Islet of Langerhans (tissue), 1 donor: Measurements from ENCODE around the gene CDYL2.
"Not testable (repeated sequence)": the region's sequence is repeated elsewhere in the genome, so short reads cannot be mapped to it uniquely, and the experiment has no call there.

Source experiments
- FAIRE-seq: peaks from one replicate; lab custom pipeline; 2011; peaks lifted over from hg19 to GRCh38; lab: Jason Lieb, UNC

The CDYL2 gene

DNA sequence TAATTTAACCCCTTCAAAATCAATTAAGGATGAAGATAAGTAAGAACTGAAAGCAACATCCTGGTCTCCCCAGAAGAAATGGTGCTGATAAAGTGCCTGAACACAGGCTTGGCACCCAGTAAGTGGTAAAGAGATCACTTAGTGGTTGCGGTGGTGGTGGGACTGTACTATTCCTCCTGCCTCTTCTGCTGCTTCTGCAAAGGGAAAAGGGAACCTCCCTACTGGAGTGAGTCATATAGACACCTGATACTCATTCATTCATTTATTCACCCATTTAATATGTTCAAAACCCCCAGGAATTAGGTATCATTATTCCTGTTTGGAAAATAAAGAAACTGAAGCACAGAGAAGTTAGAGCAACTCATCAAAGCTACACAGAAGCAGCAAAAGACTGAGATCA is 60.6 kb downstream of the CDYL2 start:
- FAIRE-seq = no peak

DNA sequence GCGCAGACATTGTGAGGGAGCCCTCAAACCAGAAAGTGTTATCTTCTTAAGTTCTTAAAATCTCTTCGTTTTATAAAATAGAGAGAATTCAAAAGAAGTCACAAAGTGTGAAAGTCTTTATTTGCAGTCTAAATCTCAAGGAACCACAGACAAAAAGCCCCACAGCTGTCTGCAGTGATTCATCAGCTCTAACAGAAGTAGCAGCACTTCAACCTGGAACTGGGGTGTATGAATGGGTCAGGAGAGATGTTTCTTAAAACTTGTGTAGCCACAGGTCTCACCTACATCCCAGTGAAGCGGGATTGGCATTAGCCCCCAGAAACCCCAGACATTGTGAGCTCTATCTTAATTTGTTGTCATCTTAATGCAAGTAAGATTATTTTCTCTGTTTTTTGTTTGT is 61.1 kb downstream of the CDYL2 start:
- no peak for FAIRE-seq

DNA sequence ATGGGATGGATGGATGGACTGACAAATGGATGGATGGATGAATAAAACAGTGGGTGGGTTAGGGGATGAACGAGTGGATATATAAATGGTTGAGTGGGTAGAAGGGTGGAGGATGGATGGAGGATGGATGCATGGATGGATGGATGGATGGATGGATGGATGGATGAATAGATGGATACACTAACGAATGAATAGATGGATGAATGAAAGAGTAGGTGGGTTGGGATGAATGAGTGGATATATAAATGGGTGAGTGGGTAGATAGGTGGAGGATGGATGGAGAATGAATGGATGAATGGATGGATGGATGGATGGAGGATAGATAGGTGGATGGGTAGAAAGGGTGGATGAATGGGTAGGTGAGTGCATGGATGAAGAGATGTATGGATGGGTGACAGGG is 62.1 kb downstream of the CDYL2 start:
- no peak for FAIRE-seq

DNA sequence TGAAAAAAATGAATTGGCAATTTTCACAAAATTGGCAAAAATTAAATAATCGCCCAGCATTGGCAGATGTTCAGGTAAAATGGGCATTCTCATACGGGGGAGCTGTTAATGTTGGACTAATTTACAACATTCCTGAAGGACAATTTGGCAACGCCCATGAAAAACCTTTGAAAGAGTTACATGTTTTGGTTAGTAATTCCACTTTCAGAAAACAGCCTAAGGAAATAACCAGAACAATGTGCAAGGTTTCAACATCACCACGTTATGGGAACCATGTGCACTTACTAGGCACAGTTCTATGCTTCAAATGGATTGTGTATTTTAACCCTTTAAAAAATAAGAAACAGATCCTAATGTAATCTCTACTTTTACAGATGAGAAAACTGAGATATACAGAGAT is 62.7 kb downstream of the CDYL2 start:
- FAIRE-seq = no peak

DNA sequence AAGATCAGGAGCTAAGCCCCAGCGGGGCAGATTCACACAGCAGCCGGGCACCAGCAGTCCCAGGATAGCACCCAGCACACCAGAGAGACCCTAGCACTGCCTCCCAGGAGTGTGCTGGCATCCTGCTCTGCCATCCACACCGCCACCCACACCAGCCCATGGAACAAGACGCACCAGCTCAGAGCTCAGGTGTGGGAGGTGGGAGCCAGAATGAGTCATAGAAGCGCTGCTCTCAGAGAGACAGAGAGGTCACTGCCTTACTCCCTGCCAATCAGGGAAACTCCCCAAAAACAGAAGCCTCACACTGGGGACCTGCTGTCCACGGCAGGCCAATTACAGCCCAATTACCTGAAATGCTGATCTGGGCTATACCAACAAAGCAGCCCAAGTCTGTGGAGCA is 64.9 kb downstream of the CDYL2 start:
- no peak for FAIRE-seq

DNA sequence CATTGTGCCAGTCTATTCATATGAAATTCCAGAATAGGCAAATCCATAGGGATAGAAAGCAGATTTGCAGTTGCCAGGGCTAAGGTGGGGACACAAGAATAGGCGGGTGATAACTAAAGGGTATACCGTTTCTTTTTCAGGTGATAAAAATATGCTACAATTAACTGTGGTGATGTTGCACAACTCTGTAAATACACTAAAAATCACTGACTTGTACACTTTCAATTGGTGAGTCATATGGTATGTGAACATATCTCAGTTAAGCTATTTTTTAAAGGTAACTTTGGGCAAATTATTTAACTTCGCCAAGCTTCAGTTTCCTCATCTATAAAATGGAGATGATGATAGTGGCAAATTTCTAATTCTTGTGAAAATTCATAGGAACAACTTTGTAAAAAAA is 65.9 kb downstream of the CDYL2 start:
- FAIRE-seq = no peak

DNA sequence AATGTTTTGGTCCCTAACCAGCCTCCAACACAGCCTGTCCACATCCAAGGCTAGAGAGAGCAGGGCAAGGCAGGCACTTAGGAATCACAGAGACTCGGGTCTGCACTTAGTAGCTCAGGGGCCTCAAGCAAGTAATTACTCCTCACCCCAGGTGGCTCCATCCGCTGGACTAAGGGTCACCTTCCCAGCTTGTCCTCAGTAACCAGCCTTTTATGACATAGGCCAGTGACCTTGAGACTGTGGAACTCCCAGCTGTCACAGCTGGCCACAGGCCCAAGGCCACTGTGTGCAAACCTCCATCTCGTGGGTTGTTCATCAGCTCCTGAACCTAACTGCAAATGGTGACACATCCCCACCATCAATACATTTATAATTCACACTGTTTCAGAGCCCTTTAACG is 68.6 kb downstream of the CDYL2 start:
- FAIRE-seq = no peak

DNA sequence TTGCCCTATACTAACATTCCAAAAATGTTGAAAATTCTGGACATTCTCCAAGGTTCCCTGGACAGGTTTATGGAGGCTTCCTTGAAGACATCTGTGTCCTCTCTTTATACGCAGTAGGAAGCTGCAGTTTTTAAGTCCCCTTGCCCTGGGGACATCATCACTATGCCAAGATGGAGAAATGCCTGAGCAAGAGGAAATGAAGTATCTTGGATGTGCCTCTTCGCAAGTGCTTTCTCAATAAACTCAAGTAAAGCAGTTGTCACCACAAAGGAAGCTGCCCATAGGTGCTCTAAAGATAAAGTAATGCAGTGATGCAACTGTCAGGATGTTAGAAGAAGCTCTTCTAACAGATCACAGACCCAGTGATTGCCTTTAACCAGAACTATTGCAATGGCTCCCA is 71.0 kb downstream of the CDYL2 start:
- FAIRE-seq = no peak

DNA sequence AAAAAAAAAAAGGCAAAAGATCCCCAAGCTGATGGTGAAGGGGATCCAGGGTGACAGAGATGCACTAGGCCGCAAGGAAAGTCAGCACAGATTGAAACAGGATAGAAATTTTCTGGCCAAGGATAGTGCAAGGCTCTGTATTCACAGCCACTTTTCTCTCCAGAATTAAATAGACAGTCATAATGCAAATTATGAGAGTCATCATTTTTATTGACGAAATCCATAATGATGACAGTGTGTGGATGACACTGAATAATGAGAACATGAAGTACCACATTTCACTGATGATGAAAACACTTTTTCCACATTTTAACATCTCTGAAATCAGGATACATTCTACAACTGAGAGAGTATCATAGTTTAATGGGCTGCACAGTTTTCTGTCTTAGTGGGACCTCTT is 72.5 kb downstream of the CDYL2 start:
- no peak for FAIRE-seq

DNA sequence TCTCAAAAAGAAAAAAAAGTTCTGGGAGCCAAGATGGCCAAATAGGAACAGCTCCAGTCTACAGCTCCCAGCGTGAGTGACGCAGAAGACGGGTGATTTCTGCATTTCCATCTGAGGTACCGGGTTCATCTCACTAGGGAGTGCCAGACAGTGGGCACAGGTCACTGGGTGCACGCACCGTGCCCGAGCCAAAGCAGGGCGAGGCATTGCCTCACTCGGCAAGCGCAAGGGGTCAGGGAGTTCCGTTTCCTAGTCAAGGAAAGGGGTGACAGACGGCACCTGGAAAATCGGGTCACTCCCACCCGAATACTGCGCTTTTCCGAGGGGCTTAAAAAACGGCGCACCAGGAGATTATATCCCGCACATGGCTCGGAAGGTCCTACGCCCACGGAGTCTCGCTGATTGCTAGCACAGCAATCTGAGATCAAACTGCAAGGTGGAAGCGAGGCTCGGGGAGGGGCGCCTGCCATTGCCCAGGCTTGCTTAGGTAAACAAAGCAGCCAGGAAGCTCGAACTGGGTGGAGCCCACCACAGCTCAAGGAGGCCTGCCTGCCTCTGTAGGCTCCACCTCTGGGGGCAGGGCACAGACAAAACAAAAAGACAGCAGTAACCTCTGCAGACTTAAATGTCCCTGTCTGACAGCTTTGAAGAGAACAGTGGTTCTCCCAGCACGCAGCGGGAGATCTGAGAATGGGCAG is 77.2 kb downstream of the CDYL2 start:
- FAIRE-seq = not testable (repeated sequence)

DNA sequence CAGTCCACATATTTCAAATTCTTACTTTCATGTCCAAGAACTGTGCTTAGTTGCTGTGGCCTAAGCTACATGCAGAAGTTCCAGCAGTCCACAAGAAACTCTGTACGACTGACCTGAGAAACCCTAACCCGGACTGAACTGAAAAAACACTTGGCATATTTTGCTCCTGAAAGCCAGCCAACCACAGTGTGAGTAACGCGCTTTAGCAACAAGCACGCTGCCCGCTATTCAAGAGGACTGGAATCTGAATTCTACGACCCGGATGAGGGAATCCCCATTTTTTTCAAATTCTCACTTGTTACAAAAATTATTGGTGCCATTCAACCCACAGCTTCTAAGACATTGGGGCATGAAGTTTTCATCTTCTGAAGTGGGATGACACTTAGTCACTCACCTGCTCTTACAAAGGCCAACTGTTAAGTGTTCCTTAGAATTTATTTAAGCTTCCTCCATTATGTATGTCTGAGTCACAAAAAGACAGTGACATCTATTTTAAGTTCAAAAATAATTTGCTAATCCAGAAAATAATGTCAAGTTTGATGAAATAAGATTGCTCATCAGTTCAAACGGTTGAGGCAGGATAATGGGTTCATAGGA is 78.7 kb downstream of the CDYL2 start:
- no peak for FAIRE-seq

DNA sequence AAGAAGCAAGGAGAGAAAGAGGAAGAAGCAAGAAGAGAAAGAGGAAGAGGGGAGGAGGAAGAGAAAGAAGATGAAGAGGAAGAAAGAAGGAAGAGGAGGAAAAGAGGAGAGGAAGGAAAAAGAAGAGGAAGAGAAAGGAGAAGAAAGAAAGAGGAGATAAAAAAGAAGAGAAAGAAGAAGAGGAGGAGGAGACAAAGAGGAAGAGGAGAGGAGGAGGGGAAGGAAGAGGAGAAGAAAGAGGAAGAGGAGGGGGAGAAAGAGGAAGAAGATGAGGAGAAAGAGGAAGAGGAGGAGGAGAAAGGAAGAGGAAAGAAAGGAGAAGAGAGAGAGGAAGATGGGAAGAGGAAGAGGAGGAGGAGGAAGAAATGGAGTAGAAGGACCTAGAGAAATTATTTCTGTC is 80.4 kb downstream of the CDYL2 start:
- FAIRE-seq = no peak

DNA sequence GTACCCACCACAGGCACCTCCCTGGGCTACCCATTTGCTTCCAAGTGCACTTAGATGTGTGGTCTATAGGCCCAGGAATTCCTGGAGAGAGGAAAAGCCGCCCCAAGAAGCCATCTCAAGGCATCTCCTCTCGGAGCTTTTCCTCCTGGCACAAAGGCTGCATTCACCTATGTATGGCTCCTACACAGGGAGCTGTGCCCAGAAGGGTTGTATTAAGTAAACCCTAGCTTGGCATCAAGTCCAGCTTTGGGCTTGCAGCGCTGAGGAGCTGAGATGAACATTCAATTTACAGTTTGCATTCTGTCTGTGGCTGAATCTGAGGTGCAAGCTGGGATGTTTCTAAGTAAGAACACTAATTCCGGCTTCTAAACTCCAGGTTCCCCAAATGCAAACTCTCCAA is 81.3 kb downstream of the CDYL2 start:
- FAIRE-seq = no peak

DNA sequence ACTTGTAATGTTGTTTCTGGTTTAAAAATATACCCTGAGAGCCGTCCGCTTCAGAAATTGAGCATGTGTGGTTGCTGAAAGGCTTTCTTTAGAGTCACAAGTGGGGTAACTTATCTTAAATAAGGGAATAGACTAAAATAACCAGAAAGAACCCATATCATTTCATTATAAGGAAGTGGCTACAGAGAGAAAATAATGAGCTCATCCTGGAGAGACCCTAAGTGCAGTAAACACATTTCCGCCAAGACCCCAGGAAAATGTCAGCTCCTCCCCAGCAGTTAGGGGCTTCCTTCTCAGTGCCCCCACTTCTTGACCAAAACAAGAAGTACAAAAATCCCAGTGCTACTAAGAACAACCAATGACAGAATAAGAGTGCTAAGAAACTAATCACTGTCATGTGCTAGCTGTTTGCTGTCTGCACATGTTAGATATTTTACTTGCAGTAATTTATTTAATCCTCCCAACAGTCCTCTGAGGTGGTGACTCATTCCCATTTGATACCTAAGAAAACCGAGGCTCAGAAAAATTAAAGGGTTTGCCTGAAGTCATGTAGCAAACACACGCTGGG is 83.5 kb downstream of the CDYL2 start:
- FAIRE-seq = no peak

DNA sequence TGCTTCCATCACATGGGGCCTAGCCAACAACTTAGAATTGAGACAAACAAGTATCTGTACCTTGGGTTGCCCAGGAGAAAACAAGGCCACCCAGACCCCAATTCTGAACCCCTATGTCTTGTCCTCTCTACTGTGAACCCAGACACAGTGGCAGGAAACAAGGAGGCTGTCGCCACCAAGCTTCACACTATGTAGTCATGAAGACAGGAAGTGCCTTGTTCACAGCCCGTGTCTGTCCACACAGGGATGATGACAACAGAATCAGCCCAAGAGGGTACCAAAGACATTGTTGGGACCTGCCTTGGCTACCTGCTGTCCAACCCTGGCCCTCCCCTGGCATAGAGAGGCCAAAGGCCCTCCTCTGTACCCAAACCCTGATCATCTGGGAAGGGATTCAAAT is 84.8 kb downstream of the CDYL2 start:
- FAIRE-seq = no peak

DNA sequence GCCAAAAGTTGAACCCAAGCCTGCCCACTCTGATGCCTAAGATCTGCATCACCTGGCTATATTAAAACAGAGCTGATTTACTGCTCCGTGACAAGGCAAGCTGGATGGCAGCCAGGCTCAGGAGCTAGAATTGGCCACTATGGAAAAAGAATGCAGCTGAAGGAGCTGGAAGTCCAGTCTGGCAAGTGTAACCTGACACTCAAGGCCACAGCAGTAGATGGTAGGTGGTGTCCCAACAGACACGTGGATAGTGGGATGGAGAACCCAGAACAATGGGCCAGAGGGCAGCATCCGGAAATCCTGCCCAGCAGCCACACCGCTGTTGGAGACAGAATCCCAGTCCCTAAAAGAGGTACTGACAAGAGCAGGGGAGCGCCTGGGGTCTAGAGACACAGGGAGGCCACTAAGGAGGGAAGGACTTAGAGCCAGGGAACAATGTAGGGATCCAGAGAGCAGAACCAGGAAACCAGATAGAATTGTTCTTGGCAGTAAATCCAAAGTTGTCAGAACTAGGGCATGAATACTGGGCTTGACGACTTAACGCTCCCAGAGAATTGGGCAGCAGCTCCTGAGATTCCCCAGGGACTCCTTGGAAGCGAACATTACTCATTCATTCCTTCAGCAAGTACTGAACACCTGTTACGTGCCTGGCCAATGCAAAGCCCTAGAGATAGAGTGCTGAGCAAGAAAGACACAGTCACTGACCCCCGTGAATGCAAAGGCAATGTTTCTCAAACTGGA is 85.7 kb downstream of the CDYL2 start:
- FAIRE-seq = no peak

DNA sequence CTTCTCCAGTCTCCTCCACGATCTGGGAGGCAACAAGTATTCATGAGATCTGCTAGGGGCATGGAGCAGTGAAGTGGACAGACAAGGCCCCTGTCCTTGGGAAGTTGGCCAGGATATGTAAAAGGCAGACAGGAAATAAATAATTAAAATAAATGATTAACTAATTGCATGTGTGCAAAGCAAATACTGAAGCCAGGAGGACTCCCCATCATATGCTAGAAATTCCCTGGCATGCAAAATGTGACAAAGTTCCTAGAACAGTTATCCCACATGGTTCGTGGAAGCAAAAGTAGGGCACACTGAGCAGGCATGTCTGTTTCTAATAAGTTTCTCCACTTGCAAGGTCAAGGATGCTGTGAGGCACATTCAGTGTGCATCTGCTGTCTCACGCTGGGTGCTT is 86.8 kb downstream of the CDYL2 start:
- no peak for FAIRE-seq

DNA sequence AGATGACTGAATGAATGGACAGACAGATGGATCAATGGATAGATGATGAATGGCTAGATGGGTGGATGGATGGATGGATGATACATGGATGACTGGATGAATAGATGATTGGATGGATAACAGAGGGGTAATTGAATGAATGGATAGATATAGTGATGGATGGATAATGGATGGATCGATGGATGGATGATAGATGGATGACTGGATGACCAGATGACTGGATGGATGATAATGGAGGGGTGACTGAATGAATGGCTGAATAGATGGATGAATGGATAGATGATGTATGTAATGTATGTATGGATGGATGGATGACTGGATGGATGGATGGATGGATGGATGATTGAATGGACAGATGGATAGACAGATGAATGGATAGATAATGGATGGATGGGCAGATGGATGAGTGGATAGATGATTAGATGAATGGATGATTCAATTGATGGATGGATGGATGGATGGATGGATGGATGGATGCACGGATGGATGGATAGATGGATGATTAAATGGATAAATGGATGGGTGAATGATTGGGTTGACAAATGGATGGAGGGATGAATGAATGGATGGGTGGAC is 87.7 kb downstream of the CDYL2 start:
- no peak for FAIRE-seq

DNA sequence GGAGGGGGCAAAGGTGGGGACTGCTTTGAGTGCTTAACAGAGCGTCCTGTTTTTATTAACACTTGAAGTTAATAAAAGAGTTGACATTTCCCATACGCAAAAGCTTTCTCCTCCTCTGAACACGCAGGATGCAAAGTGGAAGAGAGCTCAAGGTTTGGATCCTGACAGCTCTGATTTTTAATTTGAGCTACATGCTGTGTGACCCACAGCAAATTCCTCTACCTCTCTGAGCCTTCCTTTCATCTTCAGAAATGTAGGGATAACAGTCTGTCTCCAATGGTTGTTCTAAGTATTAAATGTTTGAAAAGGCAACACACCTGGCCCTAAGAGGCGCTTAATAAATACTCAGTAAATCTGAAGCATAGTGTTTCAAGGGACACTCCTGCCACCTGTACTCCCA is 93.0 kb downstream of the CDYL2 start:
- no peak for FAIRE-seq

DNA sequence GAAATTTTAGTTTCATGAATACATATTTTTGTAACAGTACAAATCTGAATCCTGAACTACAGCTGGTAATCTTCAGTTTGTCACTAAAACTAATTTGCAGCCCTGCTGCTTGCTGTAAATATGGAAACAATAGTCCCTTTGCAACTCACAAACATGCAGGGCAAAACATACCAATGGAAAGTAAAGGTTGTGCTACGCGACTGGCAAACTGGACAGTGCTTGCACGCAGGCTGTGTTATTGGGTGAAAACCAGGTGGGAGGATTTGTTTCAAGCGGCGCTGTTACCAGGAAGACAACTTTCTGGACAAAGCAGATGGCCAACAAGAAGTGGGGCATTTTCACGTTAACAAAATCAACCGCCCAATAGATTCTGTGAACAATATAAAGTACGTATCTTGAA is 93.5 kb downstream of the CDYL2 start:
- no peak for FAIRE-seq

DNA sequence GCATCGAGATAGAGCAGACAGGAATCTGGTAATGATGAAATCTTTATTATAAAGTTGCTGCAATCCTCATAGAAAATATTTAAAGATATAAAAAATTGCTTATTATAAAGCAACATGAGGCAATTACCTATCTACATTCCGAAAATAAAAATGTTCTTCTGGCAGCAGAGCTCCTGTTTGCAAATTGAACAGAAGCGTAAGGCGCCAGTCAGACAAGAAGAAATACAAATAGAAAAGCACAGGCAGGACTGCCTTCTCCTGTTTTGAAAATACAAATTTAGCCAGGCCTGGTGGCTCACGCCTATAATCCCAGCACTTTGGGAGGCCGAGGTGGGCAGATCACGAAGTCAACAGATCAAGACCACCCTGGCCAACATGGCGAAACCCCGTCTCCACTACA is 95.6 kb downstream of the CDYL2 start:
- FAIRE-seq = no peak

DNA sequence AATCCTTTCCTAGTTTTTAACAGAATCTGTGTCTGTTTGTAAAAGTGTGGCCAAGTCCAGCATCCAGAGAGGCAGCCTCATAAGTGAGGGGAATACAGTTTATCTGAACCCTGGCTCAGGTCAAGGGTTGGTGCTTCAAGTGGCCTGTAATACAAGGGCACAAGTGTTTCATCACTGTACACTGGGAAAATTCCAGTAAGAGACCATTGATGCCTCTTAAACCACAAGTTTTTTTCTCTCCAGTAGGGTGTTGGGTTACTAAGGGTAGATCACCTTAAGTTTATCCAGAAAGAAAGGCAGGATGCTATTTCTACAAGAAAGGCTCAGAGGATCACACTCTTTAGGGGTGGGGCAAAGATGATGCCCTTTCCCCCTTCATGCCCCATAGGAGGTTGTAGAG is 96.7 kb downstream of the CDYL2 start:
- FAIRE-seq = no peak

DNA sequence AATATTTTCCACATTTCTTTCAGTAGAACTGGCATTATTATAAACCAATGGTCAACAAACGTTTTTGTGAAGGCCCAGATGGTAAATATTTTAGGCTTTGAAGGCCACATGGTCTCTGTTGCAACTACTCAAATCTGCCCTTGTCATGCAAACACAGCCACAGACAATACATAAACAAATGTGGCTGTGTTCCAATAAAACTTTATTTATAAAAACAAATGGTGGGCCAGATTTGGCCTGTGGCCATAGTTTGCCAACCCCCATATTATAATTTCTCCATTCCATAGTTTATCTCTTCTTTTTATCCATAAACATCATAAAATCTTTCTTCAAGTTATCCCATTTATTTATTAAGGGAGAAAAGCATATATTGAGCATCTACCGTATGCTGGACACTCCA is 98.8 kb downstream of the CDYL2 start:
- FAIRE-seq = no peak
